Measurements from ENCODE around the gene FBXL7.

Gene FBXL7

GRCh38 chr5:15585128-15585527 is 85.1 kb downstream of the FBXL7 start:
- no peak for DNase-seq

DNA sequence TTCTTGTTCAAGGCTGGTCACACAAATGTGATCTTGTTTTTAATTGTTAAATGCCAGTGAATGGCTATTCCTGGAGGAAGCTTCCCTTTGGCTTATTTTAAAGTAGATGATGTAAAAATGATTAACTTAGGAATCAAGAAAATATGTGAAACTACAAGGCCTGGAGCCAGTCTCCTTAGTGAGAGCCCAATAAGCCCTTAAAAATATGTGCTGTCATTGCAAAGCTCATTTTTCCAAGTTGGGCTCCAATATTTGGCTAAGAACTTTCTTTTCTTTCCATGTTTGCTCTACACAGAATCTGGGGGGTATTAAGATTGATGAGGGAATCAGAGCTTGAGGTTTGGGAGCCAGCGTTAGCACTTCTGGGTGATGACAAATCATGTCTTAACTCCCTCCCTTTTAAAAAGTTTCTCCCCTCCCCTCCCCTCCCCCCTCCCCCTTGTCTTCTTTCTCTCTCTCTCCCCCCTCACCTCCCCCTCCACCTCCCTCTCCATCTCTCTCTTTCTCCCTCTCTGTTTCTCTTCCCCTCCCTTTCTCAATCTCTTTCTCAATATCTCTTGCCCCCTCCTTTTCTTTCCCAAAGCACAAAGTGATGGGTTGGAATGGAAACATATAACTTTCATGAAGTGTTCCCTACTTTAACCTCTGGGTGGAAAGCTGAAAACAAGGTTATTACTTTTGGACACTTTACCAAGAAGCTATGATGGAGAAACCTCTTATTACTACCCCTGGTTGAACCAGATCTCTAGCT is 86.0 kb downstream of the FBXL7 start:
- DNase-seq = no peak

GRCh38 chr5:15587916-15588315 is 87.9 kb downstream of the FBXL7 start:
- no peak for DNase-seq

DNA sequence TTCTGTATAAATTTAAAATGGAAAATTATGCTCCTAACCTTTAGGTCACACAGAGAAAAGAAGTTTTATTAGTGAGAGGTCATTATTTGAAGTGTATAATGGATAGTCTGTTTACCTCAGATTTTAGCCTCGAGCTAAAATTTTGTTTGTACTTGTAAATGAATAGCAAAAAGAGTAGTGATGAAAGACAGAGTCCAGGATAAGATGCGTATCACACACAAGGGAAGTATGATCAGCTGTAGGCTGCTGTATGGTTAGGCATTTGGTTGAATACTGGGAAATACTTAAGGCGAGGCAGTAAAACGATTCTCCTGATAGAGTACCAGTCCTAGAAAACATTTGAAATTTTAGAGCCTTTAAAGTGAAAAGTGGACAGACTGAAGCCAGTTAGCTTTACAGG is 92.7 kb downstream of the FBXL7 start:
- DNase-seq = no peak

- no peak for DNase-seq
Measured at GRCh38 chr5:15594977-15595568, 95.1 kb downstream of the FBXL7 start.

DNA sequence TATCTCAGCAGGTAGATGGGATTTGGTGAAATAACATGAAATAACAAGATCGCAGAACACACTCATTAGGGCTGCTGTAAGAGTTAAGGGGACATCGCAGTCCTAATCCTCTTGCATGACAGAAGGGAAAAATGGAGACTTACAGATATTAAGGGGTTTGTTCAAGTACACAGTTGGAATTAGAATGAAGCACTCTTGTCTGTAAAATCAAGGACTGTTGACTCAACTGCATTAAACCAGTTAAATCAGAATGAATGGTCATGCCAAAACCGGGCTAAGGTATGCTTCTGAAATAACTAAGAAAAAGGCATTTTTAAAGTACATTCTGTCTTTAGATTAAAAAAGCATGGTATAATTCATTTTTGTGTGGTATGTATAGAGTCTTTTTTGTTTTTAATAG is 95.9 kb downstream of the FBXL7 start:
- no peak for DNase-seq

DNA sequence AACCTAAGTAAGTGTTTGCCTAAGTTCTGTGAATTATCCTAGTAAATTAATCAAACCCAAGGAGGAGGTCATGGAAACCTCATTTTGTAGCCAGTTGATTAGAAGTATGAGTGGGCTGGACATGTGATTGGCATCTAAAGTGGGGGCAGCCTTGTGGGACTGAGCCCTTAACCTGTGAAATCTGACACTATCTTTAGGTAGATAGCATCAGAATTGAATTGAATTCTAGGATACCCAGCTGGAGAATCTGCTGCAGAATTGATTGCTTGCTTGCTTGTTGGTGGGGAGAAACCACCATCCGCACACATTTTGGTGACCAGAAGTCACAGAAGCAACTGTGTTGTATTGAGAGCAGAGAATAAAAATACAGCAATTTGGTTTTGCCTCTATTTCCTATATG is 97.0 kb downstream of the FBXL7 start:
- DNase-seq = no peak

- DNase-seq = no peak
Measured at GRCh38 chr5:15597804-15598203, 97.8 kb downstream of the FBXL7 start.

DNA sequence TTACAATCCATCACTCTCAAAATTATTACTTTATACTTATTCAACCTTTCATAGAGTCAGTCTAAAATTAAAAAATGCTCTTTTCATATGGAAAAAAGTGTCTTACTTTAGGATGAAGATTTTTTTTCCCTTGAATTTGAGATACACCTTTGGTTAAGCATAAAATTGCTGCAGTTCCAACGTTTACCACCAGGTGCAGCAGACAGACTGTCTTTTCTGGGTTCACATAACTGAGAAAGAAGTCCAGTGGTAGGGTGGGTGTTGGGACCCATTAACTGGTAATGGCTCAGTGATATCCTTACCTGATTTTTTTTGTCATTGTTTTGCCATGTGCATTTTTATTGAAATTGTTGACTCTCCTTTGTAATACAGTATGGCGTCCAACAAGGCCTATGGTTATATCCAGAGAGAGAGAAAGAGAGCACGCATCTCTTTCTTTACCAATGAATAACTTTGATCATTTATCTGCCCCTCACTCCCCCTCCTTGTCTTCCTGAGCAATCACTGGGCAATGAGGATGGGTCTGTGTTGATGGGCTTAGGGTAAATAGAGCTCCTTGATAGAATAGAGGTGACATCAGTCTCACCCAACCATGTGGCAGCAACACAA is 98.4 kb downstream of the FBXL7 start:
- no peak for DNase-seq

- DNase-seq = no peak
Measured at GRCh38 chr5:15600035-15600434, 100.1 kb downstream of the FBXL7 start.

DNA sequence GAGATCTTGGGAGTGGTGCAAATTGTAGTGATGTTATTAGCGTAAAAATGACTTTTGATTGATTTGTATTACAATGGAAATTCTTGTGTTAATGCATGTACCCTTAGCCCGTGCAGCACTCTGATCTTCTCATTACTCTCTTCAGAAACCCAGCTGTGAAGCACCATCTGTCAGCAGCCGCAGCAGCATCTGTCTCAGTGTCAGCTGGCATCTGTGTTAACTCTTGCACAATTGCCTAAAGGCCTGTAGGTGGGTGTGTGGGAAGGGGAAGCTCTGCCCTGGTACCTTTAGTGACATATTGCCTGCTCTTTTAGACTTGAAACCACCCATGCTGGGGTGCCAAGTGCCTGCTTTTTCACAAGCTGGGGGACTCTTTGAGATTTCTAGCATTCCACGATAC is 101.3 kb downstream of the FBXL7 start:
- no peak for DNase-seq

DNA sequence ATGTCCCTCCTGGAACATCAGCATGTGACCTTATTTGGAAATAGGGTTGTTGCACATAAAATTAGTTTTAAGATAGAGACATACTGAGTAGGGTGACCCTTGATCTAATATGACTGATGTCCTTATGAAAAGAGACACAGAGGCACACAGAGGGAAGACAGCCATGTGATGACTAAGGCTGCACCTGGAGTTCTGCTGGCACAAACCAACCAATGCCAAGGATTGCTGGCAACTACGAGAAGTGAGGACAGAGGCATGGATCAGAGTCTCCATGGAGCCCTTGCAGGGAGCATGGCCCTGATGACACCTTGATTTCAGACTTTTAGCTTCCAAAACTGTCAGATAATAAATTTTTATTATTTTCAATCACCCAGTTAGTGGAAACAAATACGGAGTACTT is 101.9 kb downstream of the FBXL7 start:
- DNase-seq = no peak

GRCh38 chr5:15604986-15605385 is 105.0 kb downstream of the FBXL7 start:
- DNase-seq = no peak

DNA sequence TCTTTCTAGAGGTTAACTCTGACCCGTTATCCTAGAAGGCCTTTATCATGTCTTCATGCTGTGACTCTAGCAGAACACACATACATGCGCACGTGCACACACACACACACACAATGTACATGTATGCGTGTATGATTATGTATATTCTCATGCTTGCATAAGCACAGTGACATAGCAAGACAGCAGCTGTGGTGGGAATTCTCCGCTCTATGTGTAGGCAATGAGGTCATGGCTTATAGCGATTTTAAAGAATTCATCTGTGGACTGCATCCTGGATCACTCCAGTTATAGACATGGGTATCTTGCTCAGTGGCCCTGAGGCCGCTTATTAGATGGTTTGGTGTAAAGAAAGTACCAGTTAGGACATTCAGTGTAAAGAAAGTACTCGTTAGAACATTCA is 106.2 kb downstream of the FBXL7 start:
- DNase-seq = no peak

DNA sequence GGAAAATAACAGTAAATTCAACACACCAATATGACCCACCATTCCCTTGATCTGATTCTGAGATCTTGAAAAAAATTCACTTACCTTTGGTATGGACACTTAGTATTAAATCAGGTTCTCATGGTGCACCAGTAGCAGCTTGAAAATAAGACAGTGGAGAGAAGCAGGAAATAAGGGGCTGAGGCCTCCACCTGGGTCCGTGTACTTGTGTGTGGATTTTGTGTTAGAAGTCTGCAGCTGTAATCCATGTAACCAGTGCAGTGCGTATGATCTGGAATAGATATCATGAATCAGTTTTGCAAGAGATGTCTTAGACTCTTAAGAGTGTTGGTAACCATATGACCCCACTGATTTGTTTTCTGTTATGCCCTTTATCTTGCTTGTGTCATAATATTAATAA is 107.1 kb downstream of the FBXL7 start:
- no peak for DNase-seq

DNA sequence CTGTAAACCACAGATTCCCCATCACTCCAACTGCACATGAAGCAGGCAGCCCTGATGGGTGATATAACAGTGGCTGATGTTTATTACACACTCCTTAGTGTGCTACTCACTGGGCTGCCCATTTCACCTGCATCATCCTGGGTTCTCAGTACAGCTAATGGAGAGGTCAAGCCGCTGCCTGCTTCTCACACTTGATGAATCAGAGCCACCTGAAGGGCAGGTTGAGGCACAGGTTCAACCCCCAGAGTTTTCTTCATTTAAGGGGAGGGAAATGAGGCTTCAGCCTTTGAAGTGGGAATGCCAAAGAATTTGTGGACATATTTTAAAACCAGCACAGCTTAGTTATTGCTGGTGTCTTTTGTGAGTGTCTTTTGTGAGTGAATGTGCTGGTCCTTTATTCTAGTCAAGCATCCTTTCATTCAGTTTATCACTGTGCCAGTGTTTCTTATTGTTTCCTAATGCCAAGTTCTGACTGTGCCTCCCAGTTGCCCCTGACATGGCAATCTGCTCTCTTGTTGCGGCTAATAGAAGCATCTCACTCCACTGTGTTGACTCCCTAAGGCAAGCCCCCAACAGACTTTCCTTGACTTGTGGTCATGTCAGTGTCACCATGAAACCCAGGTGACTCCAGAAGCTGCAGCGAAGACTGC is 109.2 kb downstream of the FBXL7 start:
- DNase-seq = no peak

- DNase-seq = no peak
Measured at GRCh38 chr5:15610216-15610615, 110.2 kb downstream of the FBXL7 start.

DNA sequence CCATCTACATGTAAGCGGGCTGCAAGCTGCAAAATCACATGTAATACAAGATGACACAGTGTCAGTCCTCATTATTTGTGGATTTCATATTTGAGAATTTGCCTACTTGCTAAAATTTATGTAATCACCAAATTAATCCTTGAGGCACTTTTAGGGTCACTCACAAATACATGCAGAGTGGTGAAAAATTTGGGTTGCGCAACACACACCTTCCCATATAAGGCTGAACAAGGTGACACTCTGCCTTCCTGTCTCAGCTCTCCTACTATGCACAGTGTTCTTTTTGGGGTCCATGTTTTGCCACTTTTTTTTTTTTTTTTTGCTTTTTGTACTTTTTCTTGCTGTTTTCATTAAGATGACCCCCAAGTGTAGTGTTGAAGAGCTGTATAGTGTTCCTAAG is 111.0 kb downstream of the FBXL7 start:
- DNase-seq = no peak

DNA sequence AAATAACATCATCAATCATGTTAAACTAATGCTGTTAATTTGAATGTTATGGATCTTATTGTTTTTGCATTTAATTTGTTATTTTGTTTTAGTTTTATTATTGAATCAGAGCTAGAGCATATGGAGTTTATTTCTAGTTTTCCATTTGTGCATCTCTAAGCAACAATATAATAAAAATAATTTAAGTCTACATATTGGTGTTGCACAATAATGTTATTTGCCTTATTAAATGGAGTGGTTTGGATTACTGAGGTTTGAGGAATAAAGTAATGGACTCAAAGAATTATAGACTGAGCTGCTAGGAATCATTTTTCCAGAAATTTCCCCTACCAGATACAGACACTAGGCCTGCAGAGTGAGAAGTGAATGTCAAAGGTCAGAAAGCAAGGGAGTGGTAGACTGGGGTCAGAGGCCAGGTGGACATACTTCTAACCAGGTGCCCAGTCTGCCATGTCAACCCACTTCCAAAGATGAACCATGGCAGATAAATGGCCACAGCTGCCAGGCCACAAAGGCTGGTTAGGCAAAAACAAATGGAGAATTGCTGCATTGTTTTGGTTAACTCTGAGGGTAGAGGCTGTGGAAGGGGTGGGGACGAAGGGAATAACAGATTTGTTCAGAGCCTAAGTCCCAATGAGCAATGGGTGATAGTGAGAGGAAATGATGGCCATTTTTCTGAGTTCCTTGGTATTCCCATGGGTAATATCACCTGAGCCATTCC is 113.1 kb downstream of the FBXL7 start:
- no peak for DNase-seq

- no peak for DNase-seq
Measured at GRCh38 chr5:15614679-15615078, 114.7 kb downstream of the FBXL7 start.

DNA sequence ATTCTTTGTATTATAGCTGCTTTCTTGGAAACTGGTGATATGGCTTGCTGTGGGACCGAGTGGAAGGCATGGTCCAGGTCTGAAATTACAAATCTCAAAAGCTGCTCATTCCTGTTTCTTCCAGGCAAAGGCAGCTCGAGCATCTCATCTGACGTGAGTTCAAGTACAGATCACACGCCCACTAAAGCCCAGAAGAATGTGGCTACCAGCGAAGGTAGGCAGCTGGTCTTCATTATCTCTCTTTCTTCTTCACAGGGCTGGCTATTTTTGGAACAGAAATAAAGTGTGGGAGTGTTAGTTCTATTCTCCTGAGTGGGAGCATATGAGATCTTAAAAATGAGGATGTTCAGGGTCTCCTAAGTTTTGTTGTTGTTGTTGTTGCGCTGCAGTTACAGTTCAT is 115.9 kb downstream of the FBXL7 start:
- no peak for DNase-seq

- DNase-seq = no peak
Measured at GRCh38 chr5:15618938-15619337, 119.0 kb downstream of the FBXL7 start.

- DNase-seq = no peak
Measured at GRCh38 chr5:15620501-15620900, 120.5 kb downstream of the FBXL7 start.
